HG02981 (cell line): ENCODE data around the gene PPP1R12B.
A peak's percentile ranks its signal among the peaks of the same experiment; 100 is the strongest.
"Not testable (repeated sequence)": the region's sequence is repeated elsewhere in the genome, so short reads cannot be mapped to it uniquely, and the experiment has no call there.

ENCODE experiments used
- ATAC-seq: cut with Tn5 transposase; IDR thresholded peaks from one replicate; pipeline ENCODE4 v1.9.1; 2021; ENCODE audit warnings: mild to moderate bottlenecking, moderate library complexity; ENCODE audit not compliant: unreplicated experiment

The PPP1R12B gene

DNA sequence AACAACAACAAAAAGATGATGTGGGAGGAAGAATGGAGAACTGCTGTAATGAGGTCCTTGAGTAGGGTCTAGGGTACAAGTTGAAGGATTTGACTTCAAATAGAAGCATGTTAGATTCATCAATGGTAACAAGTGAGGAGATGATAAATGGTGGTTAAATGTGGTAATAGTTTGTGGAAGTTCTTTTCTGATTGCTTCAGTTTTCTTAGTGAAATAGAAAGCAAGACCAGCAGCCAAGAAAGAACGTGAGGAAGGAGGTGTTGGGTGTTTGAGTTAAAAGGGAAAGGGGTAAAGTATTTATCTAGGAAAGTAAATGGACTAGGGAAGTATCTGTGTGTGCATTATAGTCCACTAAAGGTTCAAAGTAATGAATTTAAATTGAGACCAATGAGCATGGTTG lies 177.6 kb downstream of the PPP1R12B start:
- ATAC-seq = not testable (repeated sequence)

DNA sequence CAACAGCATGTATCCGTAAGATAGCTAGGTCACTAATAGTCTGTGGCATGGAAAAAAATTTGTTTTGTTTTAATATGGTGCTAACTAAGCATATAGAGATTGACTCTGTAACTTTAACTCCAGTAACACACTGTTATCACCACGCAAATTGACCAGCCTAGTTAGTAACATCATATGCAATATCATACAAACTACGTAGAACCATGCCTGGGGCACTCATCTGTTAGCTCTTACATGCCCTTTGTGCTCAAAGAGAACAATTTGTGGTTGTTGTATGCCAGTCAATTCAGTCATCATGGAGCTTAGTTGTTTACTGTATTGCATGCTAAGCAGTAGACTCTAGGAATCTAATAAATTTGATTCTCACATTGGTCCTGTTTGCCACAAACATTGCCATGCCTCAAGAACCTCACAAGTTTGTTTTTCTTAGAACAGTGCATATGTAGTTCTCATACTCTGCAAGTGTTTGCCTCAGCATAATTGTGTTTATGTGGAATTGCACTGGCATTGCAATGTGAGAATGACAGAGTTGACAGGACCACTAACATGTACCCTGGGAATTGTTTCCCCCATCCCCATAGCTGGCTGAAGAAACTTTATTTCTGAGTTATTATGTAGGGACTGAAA lies 179.7 kb downstream of the PPP1R12B start:
- ATAC-seq = not testable (repeated sequence)

DNA sequence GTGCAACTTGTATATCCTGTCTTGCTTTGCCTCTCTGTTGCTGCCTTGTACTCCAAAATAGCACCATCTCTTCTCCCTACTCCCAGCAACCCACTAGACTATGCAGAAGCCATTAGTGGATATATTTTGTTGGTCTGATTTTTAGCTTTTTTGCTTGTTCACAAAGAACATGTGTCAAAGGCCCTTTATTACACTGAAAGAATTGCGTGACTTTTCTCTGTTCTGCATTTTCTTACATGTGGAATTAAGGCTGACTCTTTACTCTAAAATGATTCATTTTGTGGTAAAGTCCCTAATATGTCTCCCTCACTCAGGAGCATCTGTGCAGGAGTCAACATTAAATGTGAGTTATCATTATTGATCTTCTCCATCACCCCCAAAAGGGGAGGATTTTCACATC lies 182.2 kb downstream of the PPP1R12B start:
- ATAC-seq = not testable (repeated sequence)

DNA sequence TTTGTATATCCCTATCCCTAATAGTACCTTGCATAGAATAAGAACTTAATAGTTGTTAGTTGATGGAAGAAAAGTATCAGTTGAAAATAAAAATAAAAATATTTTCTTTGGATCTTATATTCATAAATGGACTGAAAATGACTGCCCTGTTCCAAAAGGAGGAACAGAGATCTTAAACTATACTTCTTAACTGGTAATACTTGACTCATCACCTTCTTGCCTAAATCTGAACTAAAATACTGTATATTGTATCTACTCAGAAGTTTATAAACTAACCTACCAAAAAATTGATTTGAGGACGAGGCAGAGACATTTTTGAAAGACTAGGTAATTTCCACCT lies 182.9 kb downstream of the PPP1R12B start:
- ATAC-seq = no peak

DNA sequence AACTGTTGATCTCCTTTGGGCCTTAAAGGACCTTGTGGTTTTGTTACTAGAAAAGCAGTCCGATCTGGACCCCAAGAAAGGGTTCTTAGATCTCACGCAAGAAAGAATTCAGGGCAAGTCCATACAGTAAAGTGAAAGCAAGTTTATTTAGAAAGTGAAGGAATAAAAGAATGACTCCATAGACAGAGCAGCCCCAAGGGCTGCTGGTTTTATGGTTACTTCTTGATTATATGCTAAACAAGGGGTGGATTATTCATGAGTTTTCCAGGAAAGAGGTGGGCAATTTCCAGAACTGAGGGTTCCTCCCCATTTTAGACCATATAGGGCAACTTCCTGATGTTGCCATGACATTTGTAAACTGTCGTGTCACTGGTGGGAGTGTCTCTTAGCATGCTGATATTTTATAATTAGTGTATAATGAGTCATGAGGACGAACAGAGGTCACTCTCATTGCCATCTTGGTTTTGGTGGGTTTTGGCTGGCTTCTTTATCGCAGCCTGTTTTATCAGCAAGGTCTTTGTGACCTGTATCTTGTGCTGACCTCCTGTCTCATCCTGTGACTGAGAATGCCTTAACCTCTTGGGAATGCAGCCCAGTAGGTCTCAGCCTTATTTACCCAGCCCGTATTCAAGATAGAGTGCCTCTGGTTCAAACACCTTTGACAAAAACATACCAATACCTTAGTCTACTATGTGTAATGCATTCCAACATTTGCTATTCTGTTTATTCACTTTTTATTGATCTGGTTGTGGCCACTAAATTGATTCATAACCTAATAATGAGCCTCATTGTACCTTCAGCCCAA lies 183.5 kb downstream of the PPP1R12B start:
- not testable (repeated sequence) for ATAC-seq

DNA sequence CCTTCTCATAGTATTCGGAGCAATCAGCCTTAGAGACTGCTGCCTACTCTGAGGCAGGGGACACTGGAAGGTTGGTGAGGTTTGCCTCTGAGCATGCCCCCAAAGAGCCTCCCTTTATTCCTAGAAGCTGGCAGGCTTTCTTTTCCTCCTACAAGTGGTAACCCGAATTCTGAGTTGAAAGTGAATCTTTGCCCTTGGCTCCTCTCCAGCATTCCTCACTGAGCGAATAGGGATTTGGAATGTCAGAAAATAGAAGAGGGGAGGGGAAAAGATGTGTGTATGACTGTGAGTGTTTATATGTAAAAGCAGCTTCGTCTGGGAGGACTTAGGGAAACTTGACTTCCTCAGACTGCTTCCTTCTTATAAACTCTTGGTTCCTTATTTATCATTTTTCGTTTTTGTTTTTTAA lies 190.7 kb downstream of the PPP1R12B start:
- ATAC-seq = not testable (repeated sequence)

DNA sequence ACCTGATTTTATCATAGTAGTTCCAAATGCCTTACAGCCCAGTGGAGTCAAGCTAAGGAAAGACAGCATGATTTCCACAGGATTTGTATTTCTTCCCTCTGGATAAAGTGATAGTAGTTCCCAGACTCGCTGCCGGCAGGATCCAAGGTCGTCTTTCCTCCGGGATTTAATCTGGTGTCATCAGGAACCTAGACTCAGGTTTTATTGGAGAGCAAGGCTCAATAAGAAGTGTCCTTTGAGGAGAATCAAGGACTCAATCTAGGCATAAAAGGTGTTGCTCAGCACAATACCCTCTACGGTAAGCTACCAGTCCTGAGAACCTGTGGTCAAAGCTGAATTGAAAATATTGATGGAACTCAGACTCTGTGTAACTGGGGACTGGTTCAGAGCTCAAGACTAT lies 191.1 kb downstream of the PPP1R12B start:
- not testable (repeated sequence) for ATAC-seq

DNA sequence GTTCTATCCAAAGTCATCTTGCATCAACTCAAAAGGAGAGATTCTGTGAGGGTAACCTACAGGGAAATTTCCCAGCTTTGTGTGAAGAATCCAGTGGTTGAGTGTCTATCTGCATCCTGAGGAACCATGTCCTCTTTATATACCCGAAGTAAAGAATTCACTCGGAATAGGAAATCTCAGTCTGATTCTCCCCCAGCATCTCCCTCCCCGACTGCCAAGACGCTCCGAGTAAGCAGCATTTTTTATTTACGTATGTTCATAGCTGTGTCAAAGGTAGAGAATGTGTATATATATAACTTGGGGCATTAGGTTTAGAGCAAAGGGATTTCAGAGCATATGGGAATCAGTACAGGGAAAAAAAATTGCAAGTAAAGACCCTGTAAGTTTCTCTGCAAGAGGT lies 191.5 kb downstream of the PPP1R12B start:
- no peak for ATAC-seq

DNA sequence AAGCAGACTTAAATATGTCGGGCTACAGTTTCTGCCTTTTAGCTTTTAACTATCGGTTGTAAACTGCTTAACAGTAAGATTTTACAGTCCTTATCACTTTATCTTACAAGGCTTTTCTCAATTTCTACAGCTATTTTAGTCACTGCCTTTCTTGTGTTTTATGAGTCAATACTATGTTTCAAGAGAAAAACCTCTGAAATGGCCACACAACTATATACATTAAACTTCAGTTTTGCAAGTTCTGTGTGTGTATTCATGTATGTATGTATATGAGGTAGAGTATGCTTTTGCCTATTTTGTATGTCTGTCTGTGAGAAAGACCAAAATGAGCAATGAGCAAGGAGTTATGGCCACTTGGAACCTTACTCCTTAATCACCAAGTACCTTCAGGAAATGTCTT lies 191.9 kb downstream of the PPP1R12B start:
- no peak for ATAC-seq

DNA sequence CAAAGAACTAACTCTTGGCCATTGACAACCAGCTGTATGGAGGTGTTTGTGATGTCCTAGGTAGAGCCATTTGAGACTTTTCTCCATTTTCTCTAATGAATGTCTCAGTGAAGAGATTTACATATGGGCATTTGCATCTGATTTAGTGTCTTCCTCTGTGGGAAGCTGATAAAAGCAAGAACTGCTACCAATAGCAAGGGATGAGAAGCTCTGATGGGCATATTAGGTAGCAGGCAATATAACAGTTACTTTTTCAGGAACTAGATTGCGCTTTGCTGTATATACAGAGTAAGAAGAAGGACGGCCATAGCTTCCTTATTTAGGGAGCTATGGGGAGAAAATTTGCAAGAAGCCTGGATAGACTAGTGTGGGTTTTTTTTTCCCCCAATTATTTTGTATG lies 192.4 kb downstream of the PPP1R12B start:
- ATAC-seq = not testable (repeated sequence)

DNA sequence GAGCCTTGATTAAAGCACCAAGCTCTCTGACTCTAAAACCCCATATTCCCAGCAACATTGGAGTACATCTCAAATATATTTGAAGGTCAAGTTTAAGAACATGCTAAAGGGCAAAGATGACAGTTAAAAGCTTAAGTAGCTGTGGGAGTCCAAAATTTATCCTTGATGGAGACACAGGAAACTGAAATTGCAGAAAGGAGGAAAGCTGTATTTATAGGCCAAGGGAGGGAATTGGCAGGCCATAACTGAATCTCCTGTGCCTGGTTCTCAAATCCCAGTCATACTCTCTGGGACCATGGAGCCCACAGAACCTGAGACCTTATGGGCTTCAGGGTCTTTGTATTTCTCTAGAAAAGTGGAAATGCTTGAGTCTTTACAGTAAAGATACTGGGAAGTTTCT lies 193.9 kb downstream of the PPP1R12B start:
- ATAC-seq = not testable (repeated sequence)

DNA sequence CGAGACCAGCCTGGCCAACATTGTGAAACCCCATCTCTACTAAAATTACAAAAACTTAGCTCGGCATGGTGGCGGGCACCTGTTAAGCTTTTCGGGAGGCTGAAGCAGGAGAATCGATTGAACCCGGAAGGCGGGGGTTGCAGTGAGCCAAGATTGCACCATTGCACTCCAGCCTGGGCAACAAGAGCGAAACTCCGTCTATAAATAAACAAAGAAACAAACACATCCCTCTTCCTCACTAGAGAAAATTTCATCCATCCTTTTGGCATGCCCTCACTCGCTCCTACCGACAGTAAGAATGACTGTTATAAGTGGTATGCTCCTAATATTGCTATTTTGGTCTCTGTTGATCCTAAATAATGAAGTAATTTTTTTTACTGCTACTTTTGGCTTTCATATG lies 195.0 kb downstream of the PPP1R12B start:
- not testable (repeated sequence) for ATAC-seq

DNA sequence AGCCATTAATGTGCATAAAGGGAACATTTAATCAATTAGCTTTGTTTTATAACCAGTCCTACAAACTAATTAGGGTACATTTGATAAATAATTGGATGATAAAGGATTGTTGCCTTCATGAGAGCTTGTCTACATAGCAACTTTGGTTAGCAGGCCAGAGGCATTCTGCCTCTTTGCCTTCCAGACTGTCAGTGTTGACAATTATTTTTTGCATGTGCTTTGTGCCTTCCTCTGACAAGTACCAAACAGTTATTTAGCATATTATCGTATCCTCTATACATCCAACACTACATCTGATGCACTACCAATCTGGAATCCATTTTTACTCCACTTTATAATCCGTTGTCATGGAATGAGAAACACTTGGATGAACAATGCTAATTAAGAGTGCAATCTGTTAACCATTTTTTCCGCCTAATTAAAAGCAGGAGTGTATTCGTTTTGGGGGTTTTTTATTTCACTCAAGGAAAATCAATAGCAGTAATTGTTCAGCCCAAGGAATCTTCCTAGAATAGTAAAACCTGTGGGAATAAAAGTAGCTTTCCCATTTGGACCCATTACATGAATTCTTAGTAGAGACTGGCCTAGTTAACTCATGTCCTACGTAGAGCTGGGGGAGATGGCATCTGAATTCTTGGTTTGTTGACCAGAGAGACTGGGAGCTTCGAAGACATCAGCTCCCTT lies 196.4 kb downstream of the PPP1R12B start:
- not testable (repeated sequence) for ATAC-seq

DNA sequence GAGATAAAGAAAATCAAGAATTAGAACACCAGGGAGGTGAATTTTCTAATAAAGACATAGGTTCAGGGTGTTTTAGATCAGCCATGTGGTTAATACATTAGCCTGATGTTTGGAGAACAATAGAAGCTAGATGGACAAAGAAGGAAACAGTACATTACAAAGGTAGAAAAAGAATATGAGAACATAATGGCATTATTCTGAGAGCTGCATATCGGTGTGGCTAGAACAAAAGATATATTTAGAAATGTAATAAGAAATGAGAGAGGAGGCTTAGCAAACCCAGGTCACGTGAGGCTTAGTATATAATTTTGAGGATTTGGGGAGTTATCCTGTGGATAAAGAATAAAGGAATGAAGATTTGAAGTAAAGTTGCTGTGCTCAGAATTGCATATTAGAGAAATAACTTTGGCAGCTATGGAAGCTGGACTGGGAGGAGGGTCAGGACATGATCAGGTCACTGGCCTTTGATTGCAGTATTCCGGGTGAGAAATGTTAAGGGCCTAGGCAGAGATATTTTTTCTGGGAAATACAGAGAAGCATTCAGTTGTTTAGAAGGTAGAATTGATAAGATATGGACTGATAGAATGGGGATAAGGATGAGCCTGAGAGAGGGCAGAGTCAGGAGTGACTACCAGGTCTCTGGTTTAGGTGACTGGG lies 197.3 kb downstream of the PPP1R12B start:
- not testable (repeated sequence) for ATAC-seq

DNA sequence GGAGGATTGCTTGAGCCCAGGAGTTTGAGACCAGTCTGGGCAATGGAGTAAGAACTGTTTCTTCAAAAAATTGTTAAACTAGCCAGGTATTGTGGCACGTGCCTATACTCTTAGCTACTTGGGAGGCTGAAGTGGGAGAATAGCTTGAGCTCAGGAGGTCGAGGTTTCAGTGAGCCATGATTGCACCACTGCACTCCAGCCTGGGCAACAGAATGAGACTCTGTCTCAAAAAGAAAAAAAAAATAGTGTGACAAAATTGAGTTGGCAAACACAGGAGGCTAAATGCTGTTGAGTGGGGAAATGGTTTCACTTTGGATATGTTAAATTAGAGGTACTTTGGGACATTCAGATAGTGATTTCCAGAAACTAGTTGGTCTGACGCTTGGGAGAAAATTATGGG lies 197.9 kb downstream of the PPP1R12B start:
- peak; percentile 25 for ATAC-seq

DNA sequence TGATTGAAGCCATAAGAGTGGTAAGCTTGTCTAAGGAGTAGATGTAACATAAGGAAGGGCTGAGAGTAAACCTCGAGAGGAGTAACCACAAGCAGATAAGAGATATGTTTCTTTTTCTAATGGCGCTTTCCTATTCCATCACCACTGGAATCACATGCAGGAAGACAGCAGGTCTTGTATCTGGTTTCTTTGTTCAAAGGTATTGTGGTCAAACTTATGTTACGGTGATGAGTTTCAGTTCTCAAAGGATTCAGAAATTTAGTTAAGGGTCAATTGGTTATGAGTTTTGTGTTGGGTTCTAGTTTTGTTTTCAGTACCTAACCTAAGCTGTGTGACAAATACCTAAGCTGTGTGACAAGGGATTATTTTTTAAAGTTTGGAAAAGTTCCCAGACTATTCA lies 198.3 kb downstream of the PPP1R12B start:
- peak; percentile 83 for ATAC-seq

DNA sequence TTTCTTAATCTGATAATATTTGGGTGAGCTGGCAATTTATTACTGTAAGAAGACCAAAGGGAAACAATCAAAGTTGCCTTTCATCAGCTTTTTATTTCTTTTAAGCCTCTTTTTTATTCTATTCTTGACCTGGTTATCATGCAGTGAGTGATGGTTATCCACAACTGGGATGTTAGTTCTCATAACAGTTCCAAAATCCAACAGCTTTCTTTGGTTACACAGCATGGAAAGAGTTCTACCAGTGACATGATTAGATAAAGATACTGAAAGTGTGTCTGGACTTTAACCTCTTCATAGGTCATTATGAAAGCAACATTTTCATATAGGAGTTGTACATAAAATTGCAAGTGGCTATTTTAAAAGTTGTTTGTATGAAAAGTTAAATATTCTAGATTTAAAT lies 198.7 kb downstream of the PPP1R12B start:
- no peak for ATAC-seq

DNA sequence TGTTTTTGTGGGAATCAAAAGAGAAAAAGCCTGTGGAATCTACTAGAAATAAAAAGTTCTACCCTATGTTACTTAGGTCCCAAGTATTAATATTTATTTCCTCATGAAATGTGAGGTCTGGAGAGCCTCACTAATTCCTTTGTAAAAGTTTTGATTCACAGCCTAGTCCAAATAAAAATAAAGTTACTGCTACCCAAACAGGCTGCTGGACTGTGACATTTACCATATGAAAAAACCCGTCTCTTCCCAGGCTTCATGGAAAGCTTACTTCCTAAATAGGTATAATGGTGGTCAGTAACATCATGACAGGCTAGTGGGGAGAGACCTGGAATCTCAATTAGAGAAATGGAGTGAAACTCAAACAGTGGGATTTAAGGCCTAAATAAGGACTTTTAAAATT lies 201.6 kb downstream of the PPP1R12B start:
- not testable (repeated sequence) for ATAC-seq

DNA sequence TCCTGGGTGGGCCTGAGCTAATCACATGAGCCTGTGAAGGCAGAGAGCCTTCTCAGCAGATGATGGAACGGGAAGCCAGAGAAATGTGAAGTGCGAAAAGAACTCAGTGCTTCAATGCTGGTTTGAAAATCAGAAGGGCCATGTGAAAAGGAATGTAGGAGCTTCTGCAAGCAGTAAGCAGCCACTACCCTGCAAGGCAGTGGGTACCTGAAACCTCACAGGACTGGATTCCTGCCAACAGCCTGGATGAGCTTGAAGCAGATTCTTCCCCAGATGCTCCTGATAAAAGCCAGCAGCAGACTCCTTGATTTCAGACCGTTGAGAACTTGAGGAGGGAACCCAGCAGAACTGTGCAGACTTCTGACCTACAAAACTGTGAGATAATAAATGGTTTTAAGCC lies 203.2 kb downstream of the PPP1R12B start:
- no peak for ATAC-seq

DNA sequence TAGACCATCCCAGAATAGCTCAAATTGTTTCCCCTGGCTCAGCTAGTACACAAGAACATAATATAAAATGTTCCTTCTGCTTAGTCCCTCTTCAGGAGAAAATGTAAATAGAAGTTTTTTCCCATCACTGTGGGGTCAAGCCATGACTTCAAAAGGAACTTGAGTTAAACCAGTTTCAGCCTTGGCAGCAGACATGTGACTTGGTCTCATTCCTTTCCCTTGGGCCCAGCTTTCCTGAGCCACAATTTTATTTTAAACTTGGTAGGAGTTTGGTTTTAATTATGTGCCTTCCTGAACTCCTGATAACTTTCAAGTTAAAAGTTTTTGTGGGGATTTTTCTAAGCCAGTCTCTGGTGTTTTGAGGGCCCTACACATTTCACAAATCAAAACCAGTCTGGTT lies 204.1 kb downstream of the PPP1R12B start:
- ATAC-seq = not testable (repeated sequence)

DNA sequence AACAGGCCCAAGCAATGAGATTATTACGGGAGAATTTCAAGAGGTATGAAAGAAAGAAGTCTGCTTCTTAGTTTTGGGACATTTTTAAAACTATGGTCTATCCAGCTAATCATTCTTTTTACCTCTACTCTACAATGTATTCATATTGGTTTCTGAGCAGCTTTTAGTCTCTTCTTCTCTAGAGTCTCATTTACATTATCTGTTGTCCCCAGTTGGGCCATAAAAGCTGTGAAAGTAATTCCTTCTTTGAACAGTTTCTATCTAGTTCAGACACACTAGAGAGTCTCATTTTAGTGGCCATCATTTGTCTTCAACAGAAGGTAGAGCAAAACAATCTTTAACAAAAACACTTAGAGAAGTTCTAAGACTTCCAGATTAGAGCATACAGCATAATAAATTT lies 204.6 kb downstream of the PPP1R12B start:
- ATAC-seq = not testable (repeated sequence)
